CD4-positive, alpha-beta memory T cell (primary cell): ENCODE measurements around the gene NR2C1. TPM values are rescaled to one million over a fixed set of nuclear protein-coding genes. Genes with fewer than 3 reads are reported as not detected.

Experiments used
- CTCF ChIA-PET: fragments of 350-600 bp; sonication (Branson Sonifier 250); formaldehyde crosslinking; loops from one replicate; lab custom pipeline; 2021; ENCODE audit warnings: inconsistent platforms; ENCODE audit not compliant: partially characterized antibody; lab: Charles Lee
- POLR2A ChIA-PET: fragments of 350-600 bp; sonication (Branson Sonifier 250); formaldehyde crosslinking; loops from one replicate; lab custom pipeline; 2021; ENCODE audit not compliant: partially characterized antibody; lab: Charles Lee
- DNase-seq, 5 donors: peaks; one replicate each; pipeline versions ENCODE4 v3.0.0 to v3.0.0-alpha.2; 2020 to 2022; ENCODE audit warnings: mixed read lengths in 1 of 5
- H3K27ac ChIP-seq: one replicate; pipeline ENCODE4 v1.7.0; 2013; ENCODE audit warnings: low read depth, low read length
- H3K27me3 ChIP-seq: 2 replicates; pipeline ENCODE4 v1.7.0; 2013; ENCODE audit warnings: mild to moderate bottlenecking, low read length, moderate library complexity; ENCODE audit not compliant: insufficient read depth
- H3K36me3 ChIP-seq: 2 replicates; pipeline ENCODE4 v1.7.0; 2013; ENCODE audit warnings: mild to moderate bottlenecking, low read length, moderate library complexity; ENCODE audit not compliant: insufficient read depth
- H3K4me1 ChIP-seq: 2 replicates; pipeline ENCODE4 v1.7.0; 2013; ENCODE audit warnings: mild to moderate bottlenecking, low read length, moderate library complexity; ENCODE audit not compliant: insufficient read depth
- H3K4me3 ChIP-seq, 2 donors: one replicate each; pipeline ENCODE4 v1.7.0; 2013; ENCODE audit warnings: low read length in 2 of 2, mild to moderate bottlenecking in 1 of 2
- H3K9me3 ChIP-seq, 2 donors: one replicate each; pipeline ENCODE4 v1.7.0; 2013; ENCODE audit warnings: low read length in 2 of 2, control low read depth in 1 of 2; ENCODE audit not compliant: control insufficient read depth in 1 of 2
- H3K27ac Mint-ChIP-seq, 7 donors: one replicate each; pipeline ENCODE4 v1.8.0; 2020 to 2021; ENCODE audit warnings: mixed read lengths in 7 of 7, mild to moderate bottlenecking in 6 of 7, inconsistent platforms in 3 of 7, moderate library complexity in 3 of 7
- H3K27me3 Mint-ChIP-seq, 2 donors: one replicate each; pipeline ENCODE4 v1.8.0; 2020 to 2021; ENCODE audit warnings: mixed read lengths in 2 of 2
- H3K36me3 Mint-ChIP-seq, 2 donors: one replicate each; pipeline ENCODE4 v1.8.0; 2020 to 2021; ENCODE audit warnings: mixed read lengths in 2 of 2, inconsistent platforms in 1 of 2, mild to moderate bottlenecking in 1 of 2
- H3K4me1 Mint-ChIP-seq, 4 donors: one replicate each; pipeline ENCODE4 v1.8.0; 2020 to 2021; ENCODE audit warnings: mixed read lengths in 4 of 4, mild to moderate bottlenecking in 1 of 4
- H3K4me3 Mint-ChIP-seq, 8 donors: one replicate each; pipeline ENCODE4 v1.8.0; 2020 to 2021; ENCODE audit warnings: mixed read lengths in 8 of 8, mild to moderate bottlenecking in 7 of 8, moderate library complexity in 6 of 8, inconsistent platforms in 3 of 8
- H3K9me3 Mint-ChIP-seq, 8 donors: one replicate each; pipeline ENCODE4 v1.8.0; 2020 to 2021; ENCODE audit warnings: mixed read lengths in 8 of 8, mild to moderate bottlenecking in 5 of 8, inconsistent platforms in 3 of 8, moderate library complexity in 1 of 8
- intact Hi-C: fragments of 100-400 bp; cut with micrococcal nuclease; formaldehyde crosslinking; loops from one replicate; pipeline ENCODE4 v1.15.1; 2023
- polyA plus RNA-seq, 2 donors: library from polyadenylated mRNA; unstranded; fragments of 300-500 nt; fragmentation: Illumina TruSeq; gene quantifications; one replicate each; pipeline ENCODE4 v1.2.3, GENCODE V29; 2021
- total RNA-seq, 2 experiments: library from RNA; stranded (reverse); gene quantifications; one replicate each; pipeline ENCODE4 v1.2.3, GENCODE V29; 2021

NR2C1 gene
- total and polyA plus RNA-seq, 4 experiments from 2014 or later, result 8.5 to 55.4 (median 29.6) TPM

GRCh38 chr12:94977766-94978468 is 95.5 kb downstream of the NR2C1 start:
- Histone ChIP-seq H3K27me3 (no peaks in the 10 kb centered on the region), H3K4me1 (peaks cover 42% of the 10 kb centered on the region), H3K9me3 (no peaks in the 10 kb centered on the region), H3K4me3 (no peak overlapping the region), H3K36me3 (no peaks in the 10 kb centered on the region), H3K27ac (no peak overlapping the region)
- peaks cover 17 to 29% of the 10 kb centered on the region in 2 donors for H3K36me3 Mint-ChIP-seq
- H3K27me3 Mint-ChIP-seq, result no peaks in the 10 kb centered on the region
- CTCF ChIA-PET, result no interaction called here
- H3K4me1 Mint-ChIP-seq, result peaks cover 28 to 39% (median 33%) of the 10 kb centered on the region in 4 donors
- DNase-seq, result no peak
- H3K9me3 Mint-ChIP-seq, result no peaks in the 10 kb centered on the region
- H3K27ac Mint-ChIP-seq, result peak overlapping the region in 3 of 7 donors; percentile 24 to 49 (median 43)
- intact Hi-C loops, result no loop called here
- POLR2A ChIA-PET, result interaction anchor here (0.6 kb wide), 1 partner anchor 1536 kb away, joined by 3 read pairs; the partner anchor contains the start of gene UBE2N
- H3K4me3 Mint-ChIP-seq, result no peak overlapping the region

DNA sequence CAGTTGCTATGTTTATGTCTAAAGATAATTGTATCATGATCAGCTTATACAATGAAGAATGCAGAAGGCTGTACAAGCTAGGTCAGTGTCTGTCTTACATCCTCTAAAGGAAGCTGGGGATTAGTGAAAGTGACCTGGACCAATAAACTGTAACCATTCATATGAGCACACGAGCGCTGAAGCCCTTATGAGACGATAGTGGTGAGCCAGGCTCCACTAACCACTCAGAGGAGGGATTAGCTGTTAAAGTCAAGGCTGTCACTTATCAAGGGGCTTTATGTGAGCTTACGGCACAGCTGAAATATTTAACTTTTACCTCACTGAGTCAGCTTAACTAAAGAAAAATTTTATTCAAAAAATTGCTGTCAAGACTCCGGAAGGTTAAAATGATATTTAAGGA is 100.2 kb downstream of the NR2C1 start:
- Histone ChIP-seq H3K4me3 (no peak overlapping the region), H3K36me3 (peaks cover 15% of the 10 kb centered on the region), H3K27ac (no peak overlapping the region), H3K27me3 (no peaks in the 10 kb centered on the region), H3K9me3 (no peaks in the 10 kb centered on the region), H3K4me1 (peaks cover 18% of the 10 kb centered on the region)
- Mint-ChIP-seq H3K4me3 (no peak overlapping the region), H3K9me3 (no peaks in the 10 kb centered on the region), H3K36me3 (peaks cover 34 to 47% of the 10 kb centered on the region in 2 donors), H3K4me1 (peaks cover 5 to 13% (median 12%) of the 10 kb centered on the region in 4 donors), H3K27me3 (no peaks in the 10 kb centered on the region), H3K27ac (no peak overlapping the region)
- CTCF ChIA-PET, result interaction anchor here (0.8 kb wide), 1 partner anchor 9 kb away, joined by 3 read pairs; no protein-coding TSS in a partner anchor
- intact Hi-C loops, result no loop called here
- POLR2A ChIA-PET, result no interaction called here
- DNase-seq, result no peak

DNA sequence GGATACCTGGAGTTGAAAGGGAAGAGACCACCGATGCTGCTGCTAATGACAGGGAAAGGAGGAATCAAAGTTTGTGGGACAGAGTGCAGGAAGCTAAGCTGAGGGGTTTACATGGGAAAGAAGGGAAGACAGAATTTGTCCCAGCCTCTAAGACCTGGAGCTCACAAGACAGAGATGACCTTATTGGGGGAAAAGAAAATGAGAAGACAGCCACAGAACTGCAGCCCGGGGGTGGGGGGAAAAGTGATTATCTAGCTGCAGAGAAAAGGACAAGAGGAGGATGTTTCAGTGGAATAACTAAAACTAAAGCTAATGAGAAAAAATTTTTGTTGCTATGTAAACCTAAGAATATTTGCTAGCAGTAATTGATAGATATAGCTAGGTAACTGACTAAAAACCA is 100.6 kb downstream of the NR2C1 start:
- POLR2A ChIA-PET, result interaction anchor here (0.8 to 1.4 kb wide), 2 partner anchors 10 to 17 kb away, joined by 3 to 4 read pairs; no protein-coding TSS in a partner anchor

GRCh38 chr12:94971923-94972322 is 101.5 kb downstream of the NR2C1 start:
- no peaks in the 10 kb centered on the region for H3K27me3 ChIP-seq
- no peak overlapping the region for H3K27ac ChIP-seq
- H3K36me3 ChIP-seq, result peaks cover 15% of the 10 kb centered on the region
- CTCF ChIA-PET, result no interaction called here
- Mint-ChIP-seq H3K27me3 (no peaks in the 10 kb centered on the region), H3K4me1 (peaks cover 0 to 10% (median 6%) of the 10 kb centered on the region in 4 donors), H3K27ac (peak overlapping the region in 2 of 7 donors; percentile 25 to 46), H3K4me3 (no peak overlapping the region), H3K36me3 (peaks cover 34 to 45% of the 10 kb centered on the region in 2 donors), H3K9me3 (no peaks in the 10 kb centered on the region)
- H3K9me3 ChIP-seq, result no peaks in the 10 kb centered on the region
- H3K4me3 ChIP-seq, result no peak overlapping the region
- H3K4me1 ChIP-seq, result peaks cover 7% of the 10 kb centered on the region
- intact Hi-C loops, result no loop called here
- DNase-seq, result no peak
- POLR2A ChIA-PET, result interaction anchor here (0.8 to 1.4 kb wide), 2 partner anchors 11 to 18 kb away, joined by 3 to 4 read pairs; no protein-coding TSS in a partner anchor

More for the DNA sequence above, 100.6 kb downstream of the NR2C1 start:
- Mint-ChIP-seq H3K36me3 (peaks cover 34 to 45% of the 10 kb centered on the region in 2 donors), H3K4me1 (peaks cover under 1 to 9% (median 8%) of the 10 kb centered on the region in 4 donors), H3K27ac (peak overlapping the region in 1 of 7 donors; percentile 49), H3K4me3 (no peak overlapping the region), H3K27me3 (no peaks in the 10 kb centered on the region), H3K9me3 (no peaks in the 10 kb centered on the region)
- Histone ChIP-seq H3K27ac (no peak overlapping the region), H3K9me3 (no peaks in the 10 kb centered on the region), H3K36me3 (peaks cover 15% of the 10 kb centered on the region), H3K4me3 (no peak overlapping the region), H3K27me3 (no peaks in the 10 kb centered on the region), H3K4me1 (peaks cover 14% of the 10 kb centered on the region)
- intact Hi-C loops, result no loop called here
- CTCF ChIA-PET, result no interaction called here
- DNase-seq, result no peak

DNA sequence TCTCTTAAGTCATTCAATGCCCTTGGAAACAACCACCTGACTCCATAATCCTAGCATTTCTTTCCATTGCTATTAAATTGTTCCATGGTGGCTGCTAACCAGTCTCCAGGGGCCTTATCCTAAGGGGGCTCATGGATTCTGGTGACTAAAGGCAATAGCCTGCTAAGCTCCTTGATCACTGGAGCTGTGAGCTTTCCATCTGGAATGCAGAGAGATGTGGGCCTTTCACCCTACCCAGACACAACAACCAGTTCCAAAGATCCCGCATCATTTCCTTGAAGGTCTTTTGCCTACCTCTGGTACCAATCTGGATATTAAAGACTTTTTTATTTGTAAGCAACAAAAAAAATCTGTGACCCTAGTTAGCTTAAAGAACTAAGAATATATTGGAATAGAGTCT is 102.9 kb downstream of the NR2C1 start:
- Histone ChIP-seq H3K9me3 (no peaks in the 10 kb centered on the region), H3K27me3 (no peaks in the 10 kb centered on the region), H3K27ac (no peak overlapping the region), H3K4me3 (no peak overlapping the region), H3K36me3 (peaks cover 15% of the 10 kb centered on the region), H3K4me1 (no peaks in the 10 kb centered on the region)
- CTCF ChIA-PET, result no interaction called here
- Mint-ChIP-seq H3K36me3 (peaks cover 32 to 42% of the 10 kb centered on the region in 2 donors), H3K4me3 (no peak overlapping the region), H3K27ac (no peak overlapping the region), H3K27me3 (no peaks in the 10 kb centered on the region), H3K9me3 (no peaks in the 10 kb centered on the region), H3K4me1 (peaks cover 0 to 7% (median 4%) of the 10 kb centered on the region in 4 donors)
- intact Hi-C loops, result no loop called here
- POLR2A ChIA-PET, result no interaction called here
- no peak for DNase-seq

Other genes with a start within 250 kb of the NR2C1 start
- gene NDUFA12, start 69.9 kb downstream of the NR2C1 start, total RNA-seq, result 10 to 100 TPM; 55.5 to 61.5 TPM
- gene NDUFA12, start 69.9 kb downstream of the NR2C1 start, polyA plus RNA-seq, result 100 to 1,000 TPM; 279 to 557 TPM
- gene FGD6, start 143.8 kb upstream of the NR2C1 start, total RNA-seq, result under 1 TPM; 0.69 to 0.70 TPM
- gene FGD6, start 143.8 kb upstream of the NR2C1 start, polyA plus RNA-seq, result under 1 TPM in 1 of 2 donors, not detected in 1; 0.16 TPM
- 10 to 100 TPM; 43.9 to 49.4 TPM for gene VEZT, start 144.2 kb upstream of the NR2C1 start, total RNA-seq
- gene VEZT, start 144.2 kb upstream of the NR2C1 start, polyA plus RNA-seq, result 10 to 100 TPM; 22.3 to 25.9 TPM